ENCODE results near the gene PRDM9. TPM values are rescaled to one million over a fixed set of nuclear protein-coding genes. Genes with fewer than 3 reads are reported as not detected.
"Not testable (repeated sequence)": the region's sequence is repeated elsewhere in the genome, so short reads cannot be mapped to it uniquely, and the experiment has no call there.

Gene PRDM9
- total RNA-seq, 1 donor = not detected

GRCh38 chr5:23494558-23494957 is 12.9 kb upstream of the PRDM9 start:
- H3K4me3 ChIP-seq (ENCODE audit: low read depth, low read length) = no peak overlapping the region
- DNase-seq (ENCODE audit: low read depth) = no peak
- TF ChIP-seq, protein P1, sequence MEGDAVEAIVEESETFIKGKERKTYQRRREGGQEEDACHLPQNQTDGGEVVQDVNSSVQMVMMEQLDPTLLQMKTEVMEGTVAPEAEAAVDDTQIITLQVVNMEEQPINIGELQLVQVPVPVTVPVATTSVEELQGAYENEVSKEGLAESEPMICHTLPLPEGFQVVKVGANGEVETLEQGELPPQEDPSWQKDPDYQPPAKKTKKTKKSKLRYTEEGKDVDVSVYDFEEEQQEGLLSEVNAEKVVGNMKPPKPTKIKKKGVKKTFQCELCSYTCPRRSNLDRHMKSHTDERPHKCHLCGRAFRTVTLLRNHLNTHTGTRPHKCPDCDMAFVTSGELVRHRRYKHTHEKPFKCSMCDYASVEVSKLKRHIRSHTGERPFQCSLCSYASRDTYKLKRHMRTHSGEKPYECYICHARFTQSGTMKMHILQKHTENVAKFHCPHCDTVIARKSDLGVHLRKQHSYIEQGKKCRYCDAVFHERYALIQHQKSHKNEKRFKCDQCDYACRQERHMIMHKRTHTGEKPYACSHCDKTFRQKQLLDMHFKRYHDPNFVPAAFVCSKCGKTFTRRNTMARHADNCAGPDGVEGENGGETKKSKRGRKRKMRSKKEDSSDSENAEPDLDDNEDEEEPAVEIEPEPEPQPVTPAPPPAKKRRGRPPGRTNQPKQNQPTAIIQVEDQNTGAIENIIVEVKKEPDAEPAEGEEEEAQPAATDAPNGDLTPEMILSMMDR (IDR thresholded peaks at IDR 0.05; ENCODE audit: insufficient read depth, low read length) = no peak

DNA sequence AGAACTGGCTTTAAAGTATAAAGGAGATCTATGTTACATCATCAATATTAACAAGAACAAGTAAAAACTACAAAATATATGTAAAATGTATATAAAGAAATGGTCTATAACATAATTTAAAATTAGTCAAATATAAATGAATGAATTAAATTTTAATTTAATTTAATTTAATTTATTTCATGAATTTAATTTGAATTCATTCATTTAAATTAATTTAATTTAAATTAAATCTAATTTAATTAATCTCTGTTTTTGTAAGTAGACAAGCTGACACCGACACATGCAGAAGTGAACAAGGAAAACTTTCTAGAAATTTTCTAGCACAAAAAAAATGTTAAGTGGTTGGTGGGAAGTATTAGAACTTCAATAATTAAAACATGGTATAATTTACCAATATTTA is 10.8 kb upstream of the PRDM9 start:
- no peak overlapping the region for H3K4me3 ChIP-seq (ENCODE audit: low read depth, low read length)
- no peak for DNase-seq (ENCODE audit: low read depth)
- TF ChIP-seq, protein P1 (IDR thresholded peaks at IDR 0.05; ENCODE audit: insufficient read depth, low read length) = no peak

GRCh38 chr5:23506329-23507236 is 826 bp upstream of the PRDM9 start:
- DNase-seq (ENCODE audit: low read depth) = no peak
- TF ChIP-seq, protein P1 (IDR thresholded peaks at IDR 0.05; ENCODE audit: insufficient read depth, low read length) = no peak
- no peak overlapping the region for H3K4me3 ChIP-seq (ENCODE audit: low read depth, low read length)

DNA sequence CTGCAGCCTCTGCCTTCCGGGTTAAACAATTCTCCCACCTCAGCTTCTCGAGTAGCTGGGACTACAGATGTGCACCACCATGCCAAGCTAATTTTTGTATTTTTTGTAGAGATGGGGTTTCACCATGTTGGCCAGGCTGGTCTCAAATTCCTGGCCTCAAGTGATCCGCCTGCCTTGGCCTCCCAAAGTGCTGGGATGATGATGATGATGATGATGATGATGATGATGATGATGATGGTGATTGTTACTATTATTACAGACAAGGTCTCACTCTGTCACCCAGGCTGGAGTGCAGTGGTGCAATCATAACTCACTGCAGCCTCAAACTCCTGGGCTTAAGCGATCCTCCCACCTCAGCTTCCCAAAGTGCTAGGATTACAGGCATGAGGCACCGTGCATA is 3.0 kb downstream of the PRDM9 start:
- H3K4me3 ChIP-seq (ENCODE audit: low read depth, low read length); DNase-seq (ENCODE audit: low read depth): not testable (repeated sequence)

GRCh38 chr5:23522553-23522952 is 15.1 kb downstream of the PRDM9 start:
- DNase-seq (ENCODE audit: low read depth) = no peak
- H3K4me3 ChIP-seq (ENCODE audit: low read depth, low read length) = no peak overlapping the region
- TF ChIP-seq, protein P1 (IDR thresholded peaks at IDR 0.05; ENCODE audit: insufficient read depth, low read length) = no peak

DNA sequence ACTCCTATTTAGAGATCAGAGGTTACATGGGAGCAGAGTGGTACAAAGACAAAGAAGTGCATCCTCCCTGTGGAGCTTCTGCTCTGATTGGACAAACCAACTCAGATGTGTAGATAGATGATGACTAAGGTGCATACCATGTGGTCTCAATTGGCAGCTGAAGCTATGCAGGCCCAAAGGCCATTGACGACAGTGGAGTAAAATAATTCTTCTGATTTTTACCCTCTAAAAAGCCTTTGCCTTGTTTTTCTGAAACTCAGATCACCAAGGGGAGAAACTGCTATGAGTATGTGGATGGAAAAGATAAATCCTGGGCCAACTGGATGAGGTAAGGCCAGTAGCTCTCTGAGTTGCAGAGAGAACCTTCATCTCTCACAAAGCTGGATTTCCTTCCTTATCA is 15.6 kb downstream of the PRDM9 start:
- no peak overlapping the region for H3K4me3 ChIP-seq (ENCODE audit: low read depth, low read length)
- TF ChIP-seq, protein P1 (IDR thresholded peaks at IDR 0.05; ENCODE audit: insufficient read depth, low read length) = no peak
- DNase-seq (ENCODE audit: low read depth) = no peak

DNA sequence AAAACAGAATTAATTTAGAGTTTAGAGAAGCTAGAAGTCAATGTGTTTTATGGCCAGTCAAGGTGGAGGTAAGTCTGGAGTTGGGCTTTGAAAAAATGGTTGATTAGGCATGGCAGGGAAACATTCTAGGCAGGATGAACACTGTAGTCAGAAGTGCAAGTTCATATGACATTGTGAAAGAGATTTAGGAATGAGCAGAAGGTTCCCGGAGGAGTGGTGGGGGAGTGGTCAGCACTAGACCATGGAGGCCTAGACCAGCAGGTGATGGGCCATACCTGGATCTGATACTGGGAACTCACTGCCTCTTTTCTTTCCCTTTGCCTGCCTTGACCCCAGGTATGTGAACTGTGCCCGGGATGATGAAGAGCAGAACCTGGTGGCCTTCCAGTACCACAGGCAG is 16.6 kb downstream of the PRDM9 start:
- H3K4me3 ChIP-seq (ENCODE audit: low read depth, low read length) = no peak overlapping the region
- DNase-seq (ENCODE audit: low read depth) = no peak

More for the DNA sequence above, 16.6 kb downstream of the PRDM9 start:
- TF ChIP-seq, protein P1 (IDR thresholded peaks at IDR 0.05; ENCODE audit: insufficient read depth, low read length) = no peak
